Endothelial cell of umbilical vein (primary cell): ENCODE data around the gene ZNF672. TPM values are rescaled to one million over a fixed set of nuclear protein-coding genes. Genes with fewer than 3 reads are reported as not detected.

ENCODE experiments used
- BruUV-seq: library from RNA; stranded (reverse); fragments of 400-500 nt; replicated peaks from 2 replicates; lab custom pipeline; 2021; lab: Mats Ljungman, UMichigan
- CTCF ChIA-PET: fragments of 300-600, 350-600 bp; sonication (Branson Sonifier 250); formaldehyde crosslinking; loops from one replicate; lab custom pipeline; 2021; ENCODE audit warnings: antibody characterized with exemption, inconsistent platforms; lab: Charles Lee
- POLR2A ChIA-PET: fragments of 300-600, 350-600 bp; sonication (Branson Sonifier 250); formaldehyde crosslinking; loops from one replicate; lab custom pipeline; 2021; ENCODE audit warnings: antibody characterized with exemption, inconsistent platforms; lab: Charles Lee
- DNase-seq: peaks from one replicate; pipeline ENCODE4 v3.0.0-alpha.2; 2011; ENCODE audit warnings: low read depth, low spot score
- FAIRE-seq: peaks from 2 replicates; lab custom pipeline; 2011; peaks lifted over from hg19 to GRCh38; lab: Jason Lieb, UNC
- H2AFZ ChIP-seq: 2 replicates; pipeline ENCODE4 v1.6.0; 2012; ENCODE audit warnings: low read depth, low read length, control low read depth, inconsistent platforms
- H3K27ac ChIP-seq: 2 replicates; pipeline ENCODE4 v1.5.1; 2011; ENCODE audit warnings: low read depth, mild to moderate bottlenecking, control low read depth, low read length, moderate library complexity; ENCODE audit not compliant: insufficient read depth
- H3K27me3 ChIP-seq, 2 experiments: 2 replicates each; pipeline versions ENCODE4 v1.6.0 to v1.6.1; 2011; ENCODE audit warnings: low read length in 2 of 2, mixed read lengths in 1 of 2; ENCODE audit not compliant: control insufficient read depth in 2 of 2, insufficient read depth in 2 of 2
- H3K36me3 ChIP-seq, 2 experiments: 2 replicates in 1 of 2; 3 replicates in 1 of 2; pipeline ENCODE4 v1.5.1; 2011; ENCODE audit warnings: low read length in 2 of 2, mild to moderate bottlenecking in 1 of 2, moderate library complexity in 1 of 2; ENCODE audit not compliant: control insufficient read depth in 2 of 2, insufficient read depth in 2 of 2; ENCODE audit errors: extremely low read depth in 1 of 2
- H3K4me1 ChIP-seq: 3 replicates; pipeline ENCODE4 v1.5.1; 2011; ENCODE audit warnings: mild to moderate bottlenecking, low read length; ENCODE audit not compliant: control insufficient read depth, insufficient read depth; ENCODE audit errors: extremely low read depth
- H3K4me2 ChIP-seq: 2 replicates; pipeline ENCODE4 v1.6.1; 2011; ENCODE audit warnings: low read length, control low read depth, mixed read lengths; ENCODE audit not compliant: insufficient read depth
- H3K4me3 ChIP-seq, 3 experiments: fragments of 200-600 bp in 1 of 3; sonication (generic), shearing (Covaris generic) in 1 of 3; replicated peaks in 1 of 3; 2 replicates each; pipeline ENCODE4 v1.5.1; 2011 to 2016; ENCODE audit warnings: control low read depth in 3 of 3, low read length in 3 of 3, mild to moderate bottlenecking in 2 of 3, inconsistent platforms in 1 of 3, low read depth in 1 of 3, moderate library complexity in 1 of 3; ENCODE audit not compliant: insufficient read depth in 1 of 3
- H3K79me2 ChIP-seq: 2 replicates; pipeline ENCODE4 v1.6.0; 2012; ENCODE audit warnings: low read length, inconsistent platforms; ENCODE audit not compliant: control insufficient read depth, insufficient read depth
- H3K9ac ChIP-seq: replicated peaks from 2 replicates; pipeline ENCODE3; 2011; ENCODE audit warnings: low read length, control low read depth; ENCODE audit not compliant: insufficient read depth; ENCODE audit errors: extremely low read depth
- H3K9me1 ChIP-seq: replicated peaks from 3 replicates; pipeline ENCODE4 v1.6.0; 2011; ENCODE audit warnings: mild to moderate bottlenecking, low read length; ENCODE audit not compliant: control insufficient read depth, insufficient read depth; ENCODE audit errors: extremely low read depth
- H3K9me3 ChIP-seq: replicated peaks from 2 replicates; pipeline ENCODE4 v1.5.1; 2012; ENCODE audit warnings: low read length, inconsistent platforms; ENCODE audit not compliant: control insufficient read depth, insufficient read depth
- H4K20me1 ChIP-seq: replicated peaks from 2 replicates; pipeline ENCODE3; 2011; ENCODE audit warnings: mild to moderate bottlenecking, low read length; ENCODE audit not compliant: control insufficient read depth, insufficient read depth; ENCODE audit errors: extremely low read depth
- EZH2 ChIP-seq: IDR thresholded peaks from 2 replicates; pipeline ENCODE4 v1.6.1; 2012; ENCODE audit warnings: borderline replicate concordance, low read depth, mild to moderate bottlenecking, moderate library complexity, low read length, inconsistent platforms; ENCODE audit not compliant: severe bottlenecking
- FOS ChIP-seq: IDR thresholded peaks from 2 replicates; pipeline ENCODE4 v1.6.1; 2011; ENCODE audit warnings: mild to moderate bottlenecking, low read length, moderate library complexity, borderline replicate concordance; ENCODE audit not compliant: insufficient read depth
- GATA2 ChIP-seq: IDR thresholded peaks from 2 replicates; pipeline ENCODE4 v1.7.0; 2011; ENCODE audit warnings: low read depth, mild to moderate bottlenecking, moderate library complexity, mixed read lengths, low read length; ENCODE audit not compliant: insufficient read length, insufficient read depth
- JUN ChIP-seq: IDR thresholded peaks from 2 replicates; pipeline ENCODE4 v1.6.1; 2011; ENCODE audit warnings: borderline replicate concordance, low read depth; ENCODE audit not compliant: insufficient read length, insufficient read depth
- MYC ChIP-seq: IDR thresholded peaks from one replicate; pipeline ENCODE4 v1.6.1; 2011; ENCODE audit warnings: mild to moderate bottlenecking, low read depth, low read length
- POLR2A ChIP-seq: IDR thresholded peaks from 2 replicates; pipeline ENCODE4 v1.6.1; 2012; ENCODE audit warnings: low read depth, mild to moderate bottlenecking, control low read depth, low read length
- POLR2AphosphoS5 ChIP-seq: IDR thresholded peaks from 2 replicates; pipeline ENCODE4 v1.6.1; 2012; ENCODE audit warnings: low read depth, mild to moderate bottlenecking, control low read depth, low read length, moderate library complexity; ENCODE audit not compliant: insufficient read depth
- dilution Hi-C: fragments of 300-500 bp; cut with MboI; formaldehyde crosslinking; loops from one replicate; pipeline ENCODE4 v1.15.0; 2019; ENCODE audit warnings: low sequenced_read_pairs; ENCODE audit not compliant: extremely low pct_ligation_motif_present
- intact Hi-C: fragments of 100-400 bp; cut with micrococcal nuclease; formaldehyde crosslinking; loops from one replicate; pipeline ENCODE4 v1.10.0; 2022
- polyA plus RNA-seq, 4 experiments: library from polyadenylated mRNA; depleted of rRNA in 3 of 4; stranded (reverse) in 3 of 4; unstranded in 1 of 4; fragments of >200 nt; gene quantifications; 2 replicates each; pipeline versions ENCODE4 v1.2.1 to v1.2.3, GENCODE V29; 2011 to 2012; ENCODE audit warnings: missing spikeins in 1 of 4
- total RNA-seq: library from RNA; stranded (reverse); gene quantifications from 2 replicates; pipeline ENCODE4 v1.2.3, GENCODE V29; 2021
- TF ChIP-seq, protein P1 (sequence below): IDR thresholded peaks from 2 replicates; pipeline ENCODE4 v1.6.1; 2011; ENCODE audit not compliant: insufficient read depth, insufficient read length
- TF ChIP-seq, protein P2 (sequence below), 2 donors: IDR thresholded peaks; 1 replicate in 1 of 2; 2 replicates in 1 of 2; pipeline ENCODE4 v1.5.1; 2011; ENCODE audit warnings: low read length in 2 of 2, mild to moderate bottlenecking in 2 of 2, moderate library complexity in 2 of 2, control low read depth in 1 of 2, inconsistent platforms in 1 of 2, low read depth in 1 of 2; ENCODE audit not compliant: insufficient read depth in 1 of 2; ENCODE audit errors: extremely low read depth in 1 of 2

ZNF672 gene
- total and polyA plus RNA-seq, 2 donors (not counting 3 experiments of a cell fraction or from before 2014, with no cell fraction given): 20.1 to 29.6 TPM

DNA sequence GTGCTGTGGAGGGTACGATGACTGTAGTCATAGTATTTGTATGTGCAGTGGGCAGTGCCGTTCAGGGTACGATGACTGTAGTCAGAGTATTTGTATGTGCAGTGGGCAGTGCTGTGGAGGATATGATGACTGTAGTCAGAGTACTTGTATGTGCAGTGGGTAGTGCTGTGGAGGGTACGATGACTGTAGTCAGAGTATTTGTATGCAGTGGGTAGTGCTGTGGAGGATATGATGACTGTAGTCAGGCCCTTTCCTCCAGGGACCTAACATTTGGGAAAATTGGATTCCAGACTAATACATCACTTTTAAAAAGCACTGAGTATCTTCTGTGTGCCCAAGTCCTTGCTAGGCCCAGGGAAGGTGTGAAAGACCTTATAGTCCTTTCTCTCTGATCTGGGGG, 2.9 kb downstream of the ZNF672 start:
- H3K9me1 ChIP-seq: no peaks in the 10 kb centered on the region
- DNase-seq: no peak
- H3K9me3 ChIP-seq: no peaks in the 10 kb centered on the region
- no peak for FAIRE-seq
- peaks cover 14% of the 10 kb centered on the region for H3K4me1 ChIP-seq
- H3K27me3 ChIP-seq: no peaks in the 10 kb centered on the region
- TF ChIP-seq MYC (no peak), GATA2 (no peak), FOS (no peak), JUN (no peak), POLR2A (no peak), POLR2AphosphoS5 (no peak), EZH2 (no peak)
- TF ChIP-seq, protein P1, sequence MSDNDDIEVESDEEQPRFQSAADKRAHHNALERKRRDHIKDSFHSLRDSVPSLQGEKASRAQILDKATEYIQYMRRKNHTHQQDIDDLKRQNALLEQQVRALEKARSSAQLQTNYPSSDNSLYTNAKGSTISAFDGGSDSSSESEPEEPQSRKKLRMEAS: no peak
- TF ChIP-seq, protein P2, sequence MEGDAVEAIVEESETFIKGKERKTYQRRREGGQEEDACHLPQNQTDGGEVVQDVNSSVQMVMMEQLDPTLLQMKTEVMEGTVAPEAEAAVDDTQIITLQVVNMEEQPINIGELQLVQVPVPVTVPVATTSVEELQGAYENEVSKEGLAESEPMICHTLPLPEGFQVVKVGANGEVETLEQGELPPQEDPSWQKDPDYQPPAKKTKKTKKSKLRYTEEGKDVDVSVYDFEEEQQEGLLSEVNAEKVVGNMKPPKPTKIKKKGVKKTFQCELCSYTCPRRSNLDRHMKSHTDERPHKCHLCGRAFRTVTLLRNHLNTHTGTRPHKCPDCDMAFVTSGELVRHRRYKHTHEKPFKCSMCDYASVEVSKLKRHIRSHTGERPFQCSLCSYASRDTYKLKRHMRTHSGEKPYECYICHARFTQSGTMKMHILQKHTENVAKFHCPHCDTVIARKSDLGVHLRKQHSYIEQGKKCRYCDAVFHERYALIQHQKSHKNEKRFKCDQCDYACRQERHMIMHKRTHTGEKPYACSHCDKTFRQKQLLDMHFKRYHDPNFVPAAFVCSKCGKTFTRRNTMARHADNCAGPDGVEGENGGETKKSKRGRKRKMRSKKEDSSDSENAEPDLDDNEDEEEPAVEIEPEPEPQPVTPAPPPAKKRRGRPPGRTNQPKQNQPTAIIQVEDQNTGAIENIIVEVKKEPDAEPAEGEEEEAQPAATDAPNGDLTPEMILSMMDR (IDR thresholded peaks at IDR 0.05; ENCODE audit: extremely low read depth in 1 of 2, insufficient read depth in 1 of 2, low read depth in 1 of 2, low read length in 2 of 2): no peak
- peaks cover 17% of the 10 kb centered on the region for H3K79me2 ChIP-seq
- H4K20me1 ChIP-seq: no peaks in the 10 kb centered on the region
- H3K4me2 ChIP-seq: no peak overlapping the region
- no peak overlapping the region for H3K27ac ChIP-seq
- ChIA-PET POLR2A (no interaction called here), CTCF (interaction anchor here (0.8 to 2.6 kb wide), 4 partner anchors 15 to 65 kb away, joined by 3 to 10 read pairs (median 4); partner anchors contain the start of genes PGBD2, SH3BP5L and ZNF692)
- dilution Hi-C loops: no loop called here
- intact Hi-C loops: no loop called here
- no peak overlapping the region for H2AFZ ChIP-seq
- H3K36me3 ChIP-seq: peaks cover 3 to 6% of the 10 kb centered on the region in 2 experiments
- no TSS peak for BruUV-seq
- H3K9ac ChIP-seq: no peak overlapping the region
- H3K4me3 ChIP-seq: no peak overlapping the region
